Fibroblast of lung (primary cell): Measurements from ENCODE around the gene RBMS1. TPM values are rescaled to one million over a fixed set of nuclear protein-coding genes. Genes with fewer than 3 reads are reported as not detected.

Source experiments
- DNase-seq, 2 donors: peaks; one replicate each; pipeline versions ENCODE4 v3.0.0 to v3.0.0-alpha.2; 2010; ENCODE audit warnings: low read depth in 2 of 2
- H2AFZ ChIP-seq: 2 replicates; pipeline ENCODE4 v1.5.1; 2012; ENCODE audit warnings: low read length, control low read depth, inconsistent platforms
- H3K27ac ChIP-seq: 2 replicates; pipeline ENCODE4 v1.5.1; 2011; ENCODE audit warnings: low read length, control low read depth; ENCODE audit not compliant: insufficient read depth
- H3K27me3 ChIP-seq: 2 replicates; pipeline ENCODE4 v1.5.1; 2011; ENCODE audit warnings: mild to moderate bottlenecking, low read length; ENCODE audit not compliant: control insufficient read depth, insufficient read depth
- H3K36me3 ChIP-seq: 2 replicates; pipeline ENCODE4 v1.5.1; 2011; ENCODE audit warnings: low read length; ENCODE audit not compliant: control insufficient read depth, insufficient read depth
- H3K4me1 ChIP-seq: 2 replicates; pipeline ENCODE4 v1.5.1; 2011; ENCODE audit warnings: low read length; ENCODE audit not compliant: control insufficient read depth, insufficient read depth; ENCODE audit errors: extremely low read depth
- H3K4me2 ChIP-seq: 2 replicates; pipeline ENCODE4 v1.5.1; 2011; ENCODE audit warnings: low read length, control low read depth; ENCODE audit not compliant: insufficient read depth; ENCODE audit errors: extremely low read depth
- H3K4me3 ChIP-seq, 4 experiments: fragments of 200-600 bp in 1 of 4; sonication (generic) in 1 of 4; replicated peaks in 1 of 4; 2 replicates each; pipeline ENCODE4 v1.5.1; 2011 to 2016; ENCODE audit warnings: low read length in 4 of 4, low read depth in 3 of 4, mild to moderate bottlenecking in 3 of 4, control low read depth in 2 of 4, inconsistent platforms in 1 of 4, mixed read lengths in 1 of 4; ENCODE audit not compliant: insufficient read depth in 1 of 4; ENCODE audit errors: control extremely low read depth in 1 of 4
- H3K79me2 ChIP-seq: 2 replicates; pipeline ENCODE4 v1.5.1; 2012; ENCODE audit warnings: mild to moderate bottlenecking, low read length, inconsistent platforms; ENCODE audit not compliant: control insufficient read depth, insufficient read depth
- H3K9ac ChIP-seq: 2 replicates; pipeline ENCODE4 v1.5.1; 2011; ENCODE audit warnings: mild to moderate bottlenecking, low read length, control low read depth; ENCODE audit not compliant: insufficient read depth
- H3K9me3 ChIP-seq: 2 replicates; pipeline ENCODE4 v1.5.1; 2012; ENCODE audit warnings: low read depth, low read length; ENCODE audit not compliant: control insufficient read depth, insufficient read depth
- H4K20me1 ChIP-seq: 2 replicates; pipeline ENCODE4 v1.5.1; 2011; ENCODE audit warnings: low read length; ENCODE audit not compliant: control insufficient read depth, insufficient read depth; ENCODE audit errors: extremely low read depth
- EZH2 ChIP-seq: IDR thresholded peaks from 2 replicates; pipeline ENCODE4 v1.5.1; 2012; ENCODE audit warnings: low read length, control low read depth, mild to moderate bottlenecking; ENCODE audit errors: missing control alignments
- polyA plus RNA-seq, 2 donors: library from polyadenylated mRNA; depleted of rRNA in 1 of 2; stranded (reverse) in 1 of 2; unstranded in 1 of 2; fragments of >200 nt; gene quantifications; 2 replicates each; pipeline ENCODE4 v1.2.1, GENCODE V29; 2011 to 2012; ENCODE audit warnings: missing spikeins in 1 of 2
- total RNA-seq: library from RNA; depleted of rRNA; stranded (reverse); fragments of >200 nt; gene quantifications from 2 replicates; pipeline ENCODE4 v1.2.1, GENCODE V29; 2014
- TF ChIP-seq, protein P1 (sequence below), 2 donors: IDR thresholded peaks in 1 of 2; conservative IDR thresholded peaks in 1 of 2; 1 replicate in 1 of 2; 2 replicates in 1 of 2; pipeline ENCODE4 v1.5.1; 2011 to 2012; ENCODE audit warnings: low read length in 2 of 2, control low read depth in 1 of 2, inconsistent platforms in 1 of 2, low read depth in 1 of 2, mild to moderate bottlenecking in 1 of 2

The RBMS1 gene
- total and polyA plus RNA-seq, 2 donors (not counting 1 experiment from before 2014, with no cell fraction given) = 77.3 to 146 TPM

DNA sequence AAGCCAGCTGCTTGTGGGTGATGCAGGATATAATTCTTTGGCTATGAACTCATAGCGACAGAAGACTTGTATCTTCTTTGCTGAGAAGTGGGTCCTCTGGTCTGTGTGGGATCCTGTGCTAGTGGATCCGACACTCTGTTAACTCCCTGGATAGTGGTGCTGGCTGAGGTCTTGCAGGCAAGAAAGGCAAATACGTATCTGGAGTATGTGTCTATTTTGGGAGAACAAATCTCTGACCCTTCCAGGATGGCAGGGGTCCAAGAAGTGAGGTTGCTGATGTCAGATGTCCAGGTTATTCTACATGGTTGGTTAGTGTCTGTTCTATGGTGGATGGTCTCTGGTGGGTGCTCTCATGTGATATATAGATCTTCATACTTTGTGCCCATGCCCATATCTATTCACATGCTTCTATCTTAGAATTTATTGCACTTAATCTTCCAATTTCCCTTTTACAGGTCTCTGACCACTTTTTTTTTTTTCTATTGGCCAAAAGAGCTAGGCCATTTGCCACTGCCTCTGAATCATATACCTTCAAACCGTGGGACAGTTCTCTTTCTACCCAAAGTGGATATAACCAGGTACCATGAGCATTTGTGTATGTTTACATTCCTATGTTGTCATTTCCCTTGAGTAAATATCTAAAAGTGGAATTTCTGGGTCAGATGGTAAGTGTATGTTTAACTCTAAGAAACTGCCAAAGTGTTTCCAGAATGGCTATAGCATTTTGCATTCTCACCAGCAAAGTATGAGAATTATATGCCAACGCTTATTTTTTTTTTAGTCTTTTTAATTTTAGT, 45.1 kb upstream of the RBMS1 start:
- Histone ChIP-seq H3K4me3 (no peak overlapping the region), H4K20me1 (no peaks in the 10 kb centered on the region), H3K79me2 (no peaks in the 10 kb centered on the region), H3K36me3 (no peaks in the 10 kb centered on the region), H3K4me2 (no peak overlapping the region), H3K27me3 (no peaks in the 10 kb centered on the region), H3K27ac (no peak overlapping the region), H3K9me3 (no peaks in the 10 kb centered on the region), H3K4me1 (no peaks in the 10 kb centered on the region), H2AFZ (no peak overlapping the region), H3K9ac (no peak overlapping the region)
- peak in 1 of 2 donors; percentile 6 for DNase-seq
- TF ChIP-seq, protein P1, sequence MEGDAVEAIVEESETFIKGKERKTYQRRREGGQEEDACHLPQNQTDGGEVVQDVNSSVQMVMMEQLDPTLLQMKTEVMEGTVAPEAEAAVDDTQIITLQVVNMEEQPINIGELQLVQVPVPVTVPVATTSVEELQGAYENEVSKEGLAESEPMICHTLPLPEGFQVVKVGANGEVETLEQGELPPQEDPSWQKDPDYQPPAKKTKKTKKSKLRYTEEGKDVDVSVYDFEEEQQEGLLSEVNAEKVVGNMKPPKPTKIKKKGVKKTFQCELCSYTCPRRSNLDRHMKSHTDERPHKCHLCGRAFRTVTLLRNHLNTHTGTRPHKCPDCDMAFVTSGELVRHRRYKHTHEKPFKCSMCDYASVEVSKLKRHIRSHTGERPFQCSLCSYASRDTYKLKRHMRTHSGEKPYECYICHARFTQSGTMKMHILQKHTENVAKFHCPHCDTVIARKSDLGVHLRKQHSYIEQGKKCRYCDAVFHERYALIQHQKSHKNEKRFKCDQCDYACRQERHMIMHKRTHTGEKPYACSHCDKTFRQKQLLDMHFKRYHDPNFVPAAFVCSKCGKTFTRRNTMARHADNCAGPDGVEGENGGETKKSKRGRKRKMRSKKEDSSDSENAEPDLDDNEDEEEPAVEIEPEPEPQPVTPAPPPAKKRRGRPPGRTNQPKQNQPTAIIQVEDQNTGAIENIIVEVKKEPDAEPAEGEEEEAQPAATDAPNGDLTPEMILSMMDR (conservative IDR thresholded peaks at IDR 0.05 in 1 of 2, IDR thresholded peaks at IDR 0.05 in 1 of 2; ENCODE audit: low read depth in 1 of 2, low read length in 2 of 2) = no peak
- no peak for TF ChIP-seq EZH2

DNA sequence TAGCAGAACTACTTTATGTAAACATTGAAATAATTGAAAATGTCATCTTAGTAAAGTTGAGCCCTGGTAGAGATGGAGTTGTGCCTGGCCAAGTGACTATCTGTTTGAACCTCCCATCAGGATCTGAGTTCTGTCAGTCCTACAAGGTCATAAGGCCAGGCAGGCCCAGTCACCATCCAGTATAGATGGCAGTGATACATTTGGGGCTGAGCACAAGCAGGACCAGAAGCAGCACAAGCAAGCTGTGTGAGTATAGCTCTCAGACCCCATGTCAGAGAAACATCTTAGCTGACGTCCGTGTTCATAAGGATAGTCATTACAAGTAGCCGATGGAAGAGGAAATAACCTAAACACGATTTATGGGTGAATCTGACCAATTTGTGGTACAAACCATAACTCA, 44.5 kb upstream of the RBMS1 start:
- no peaks in the 10 kb centered on the region for H3K9me3 ChIP-seq

DNA sequence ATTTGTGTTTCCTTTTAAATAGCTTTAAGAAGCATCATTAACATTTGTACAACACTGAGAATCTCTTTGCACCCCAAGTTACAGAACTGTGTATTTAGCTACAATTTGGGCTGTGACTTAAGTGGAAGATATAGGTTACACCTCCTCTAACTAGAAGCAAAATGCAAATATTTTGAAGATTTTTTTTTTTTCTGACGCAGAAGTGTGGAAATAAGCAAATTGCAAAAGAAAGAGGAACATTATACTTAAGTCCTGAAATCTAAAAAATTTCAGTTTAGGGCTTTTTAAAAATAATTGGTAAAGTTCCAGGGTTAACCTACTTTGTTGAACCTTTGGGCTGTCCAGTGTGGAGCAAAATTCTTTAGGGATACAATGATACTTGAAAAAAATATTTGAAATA, 41.4 kb upstream of the RBMS1 start:
- Histone ChIP-seq H3K27me3 (no peaks in the 10 kb centered on the region), H3K4me3 (no peak overlapping the region), H3K36me3 (no peaks in the 10 kb centered on the region), H3K9me3 (no peaks in the 10 kb centered on the region), H3K27ac (no peak overlapping the region), H2AFZ (no peak overlapping the region), H4K20me1 (no peaks in the 10 kb centered on the region), H3K9ac (no peak overlapping the region), H3K79me2 (no peaks in the 10 kb centered on the region), H3K4me2 (no peak overlapping the region), H3K4me1 (no peaks in the 10 kb centered on the region)
- no peak for TF ChIP-seq EZH2
- TF ChIP-seq, protein P1 (conservative IDR thresholded peaks at IDR 0.05 in 1 of 2, IDR thresholded peaks at IDR 0.05 in 1 of 2; ENCODE audit: low read depth in 1 of 2, low read length in 2 of 2) = no peak
- no peak for DNase-seq

More for the DNA sequence above, 44.5 kb upstream of the RBMS1 start:
- H3K27ac ChIP-seq = no peak overlapping the region
- H4K20me1 ChIP-seq = no peaks in the 10 kb centered on the region
- no peak for TF ChIP-seq EZH2
- TF ChIP-seq, protein P1 (conservative IDR thresholded peaks at IDR 0.05 in 1 of 2, IDR thresholded peaks at IDR 0.05 in 1 of 2; ENCODE audit: low read depth in 1 of 2, low read length in 2 of 2) = no peak
- H3K79me2 ChIP-seq = no peaks in the 10 kb centered on the region
- H3K4me2 ChIP-seq = no peak overlapping the region
- H3K27me3 ChIP-seq = no peaks in the 10 kb centered on the region
- no peaks in the 10 kb centered on the region for H3K36me3 ChIP-seq
- no peak overlapping the region for H3K4me3 ChIP-seq
- DNase-seq = no peak
- no peak overlapping the region for H3K9ac ChIP-seq
- no peak overlapping the region for H2AFZ ChIP-seq
- no peaks in the 10 kb centered on the region for H3K4me1 ChIP-seq
